WERI-Rb-1 (cell line): ENCODE results near the gene ATP8B4.
"Not testable (repeated sequence)": the region's sequence is repeated elsewhere in the genome, so short reads cannot be mapped to it uniquely, and the experiment has no call there.

Source experiments
- DNase-seq: peaks from one replicate; pipeline ENCODE4 v3.0.0-alpha.2; 2020
- H3K27ac ChIP-seq: fragments of 250-450 bp; sonication (Bioruptor Pico); 2 replicates; pipeline ENCODE4 v1.5.1; 2020; ENCODE audit warnings: mild to moderate bottlenecking, moderate library complexity
- H3K27me3 ChIP-seq: fragments of 250-450 bp; sonication (Bioruptor Pico); 2 replicates; pipeline ENCODE4 v1.5.1; 2021; ENCODE audit warnings: mild to moderate bottlenecking, low read depth, moderate library complexity; ENCODE audit not compliant: insufficient read depth, severe bottlenecking
- H3K36me3 ChIP-seq: fragments of 250-450 bp; sonication (Bioruptor Pico); 2 replicates; pipeline ENCODE4 v1.5.1; 2020; ENCODE audit warnings: mild to moderate bottlenecking, moderate library complexity
- H3K4me3 ChIP-seq: 2 replicates; pipeline ENCODE4 v1.5.1; 2011; ENCODE audit warnings: low read depth, mild to moderate bottlenecking, control low read depth, low read length
- H3K9me3 ChIP-seq: fragments of 250-450 bp; sonication (Bioruptor Pico); 2 replicates; pipeline ENCODE4 v1.5.1; 2021; ENCODE audit warnings: mild to moderate bottlenecking, moderate library complexity; ENCODE audit not compliant: severe bottlenecking
- CTCF ChIP-seq: IDR thresholded peaks from 2 replicates; pipeline ENCODE4 v1.5.1; 2011; ENCODE audit warnings: low read depth, mild to moderate bottlenecking, control low read depth, inconsistent platforms, low read length

ATP8B4 gene

GRCh38 chr15:50163719-50164410, 44.8 kb upstream of the ATP8B4 start:
- no peaks in the 10 kb centered on the region for H3K27me3 ChIP-seq
- no peaks in the 10 kb centered on the region for H3K9me3 ChIP-seq
- TF ChIP-seq CTCF, result no peak
- H3K4me3 ChIP-seq, result no peak overlapping the region
- DNase-seq, result no peak
- no peak overlapping the region for H3K27ac ChIP-seq
- H3K36me3 ChIP-seq, result no peaks in the 10 kb centered on the region

GRCh38 chr15:50162969-50163718, 44.1 kb upstream of the ATP8B4 start:
- no peak for TF ChIP-seq CTCF
- DNase-seq, result no peak

GRCh38 chr15:50158236-50158635, 39.2 kb upstream of the ATP8B4 start:
- H3K27me3 ChIP-seq, H3K27ac ChIP-seq, H3K9me3 ChIP-seq, H3K36me3 ChIP-seq, DNase-seq, H3K4me3 ChIP-seq: not testable (repeated sequence)

More at GRCh38 chr15:50162969-50163718, 44.1 kb upstream of the ATP8B4 start:
- H3K27ac ChIP-seq, result no peak overlapping the region
- no peak overlapping the region for H3K4me3 ChIP-seq
- H3K27me3 ChIP-seq, result no peaks in the 10 kb centered on the region
- H3K36me3 ChIP-seq, result no peaks in the 10 kb centered on the region
- no peaks in the 10 kb centered on the region for H3K9me3 ChIP-seq

- no peak overlapping the region for H3K4me3 ChIP-seq
- no peak overlapping the region for H3K27ac ChIP-seq
- H3K36me3 ChIP-seq, result no peaks in the 10 kb centered on the region
- DNase-seq, result no peak
- no peak for TF ChIP-seq CTCF
- no peaks in the 10 kb centered on the region for H3K27me3 ChIP-seq
- H3K9me3 ChIP-seq, result no peaks in the 10 kb centered on the region
Observed at GRCh38 chr15:50151476-50151875, 32.4 kb upstream of the ATP8B4 start.

- H3K36me3 ChIP-seq, result no peaks in the 10 kb centered on the region
- H3K27ac ChIP-seq, result no peak overlapping the region
- DNase-seq, result no peak
- H3K9me3 ChIP-seq, result no peaks in the 10 kb centered on the region
- H3K27me3 ChIP-seq, result no peaks in the 10 kb centered on the region
- H3K4me3 ChIP-seq, result no peak overlapping the region
- no peak for TF ChIP-seq CTCF
Observed at GRCh38 chr15:50150851-50151250, 31.8 kb upstream of the ATP8B4 start.

GRCh38 chr15:50150349-50150748, 31.3 kb upstream of the ATP8B4 start:
- Histone ChIP-seq H3K9me3 (no peaks in the 10 kb centered on the region), H3K27me3 (no peaks in the 10 kb centered on the region), H3K4me3 (no peak overlapping the region), H3K27ac (no peak overlapping the region), H3K36me3 (no peaks in the 10 kb centered on the region)
- no peak for TF ChIP-seq CTCF
- DNase-seq, result no peak
